Neural crest cell (in vitro differentiated cells): ENCODE results near the gene NPHP1. TPM values are rescaled to one million over a fixed set of nuclear protein-coding genes. Genes with fewer than 3 reads are reported as not detected.
"Not testable (repeated sequence)": the region's sequence is repeated elsewhere in the genome, so short reads cannot be mapped to it uniquely, and the experiment has no call there.

Source experiments
- DNase-seq: peaks from one replicate; pipeline ENCODE4 v3.0.0; 2021; ENCODE audit warnings: low read depth, mixed read lengths, low spot score
- H3K27ac Mint-ChIP-seq: one replicate; pipeline ENCODE4 v1.8.0; 2021; ENCODE audit warnings: mild to moderate bottlenecking, mixed read lengths; ENCODE audit not compliant: unreplicated experiment
- H3K27me3 Mint-ChIP-seq: 2 replicates; pipeline ENCODE4 v1.8.0; 2021; ENCODE audit warnings: low read depth, mild to moderate bottlenecking, mixed read lengths
- H3K36me3 Mint-ChIP-seq: 2 replicates; pipeline ENCODE4 v1.8.0; 2021; ENCODE audit warnings: low read depth, mild to moderate bottlenecking, mixed read lengths
- H3K4me1 Mint-ChIP-seq: 2 replicates; pipeline ENCODE4 v1.8.0; 2021; ENCODE audit warnings: mixed read lengths
- H3K4me3 Mint-ChIP-seq: one replicate; pipeline ENCODE4 v1.8.0; 2021; ENCODE audit warnings: mild to moderate bottlenecking, mixed read lengths
- H3K9me3 Mint-ChIP-seq: 2 replicates; pipeline ENCODE4 v1.8.0; 2021; ENCODE audit warnings: mixed read lengths
- long read RNA-seq: library from polyadenylated mRNA; unstranded; transcript quantifications from one replicate; pipeline ENCODE4 v2.0.0, GENCODE V29; 2020
- total RNA-seq: library from RNA; stranded (reverse); gene quantifications from 2 replicates; pipeline ENCODE4 v1.2.1, GENCODE V29; 2021
- TF ChIP-seq, protein P1 (sequence below): fragments of 200-600 bp; sonication (generic); conservative IDR thresholded peaks from 2 replicates; pipeline ENCODE4 v1.5.0; 2021; ENCODE audit warnings: antibody characterized with exemption, mild to moderate bottlenecking

NPHP1 gene
- total RNA-seq: 7.3 and 8.5 TPM in 2 replicates
- long read RNA-seq, partial matches to known transcripts: 1 of 15 reads
- long read RNA-seq, other reads (novel, unspliced or antisense): 11 of 15 reads

DNA sequence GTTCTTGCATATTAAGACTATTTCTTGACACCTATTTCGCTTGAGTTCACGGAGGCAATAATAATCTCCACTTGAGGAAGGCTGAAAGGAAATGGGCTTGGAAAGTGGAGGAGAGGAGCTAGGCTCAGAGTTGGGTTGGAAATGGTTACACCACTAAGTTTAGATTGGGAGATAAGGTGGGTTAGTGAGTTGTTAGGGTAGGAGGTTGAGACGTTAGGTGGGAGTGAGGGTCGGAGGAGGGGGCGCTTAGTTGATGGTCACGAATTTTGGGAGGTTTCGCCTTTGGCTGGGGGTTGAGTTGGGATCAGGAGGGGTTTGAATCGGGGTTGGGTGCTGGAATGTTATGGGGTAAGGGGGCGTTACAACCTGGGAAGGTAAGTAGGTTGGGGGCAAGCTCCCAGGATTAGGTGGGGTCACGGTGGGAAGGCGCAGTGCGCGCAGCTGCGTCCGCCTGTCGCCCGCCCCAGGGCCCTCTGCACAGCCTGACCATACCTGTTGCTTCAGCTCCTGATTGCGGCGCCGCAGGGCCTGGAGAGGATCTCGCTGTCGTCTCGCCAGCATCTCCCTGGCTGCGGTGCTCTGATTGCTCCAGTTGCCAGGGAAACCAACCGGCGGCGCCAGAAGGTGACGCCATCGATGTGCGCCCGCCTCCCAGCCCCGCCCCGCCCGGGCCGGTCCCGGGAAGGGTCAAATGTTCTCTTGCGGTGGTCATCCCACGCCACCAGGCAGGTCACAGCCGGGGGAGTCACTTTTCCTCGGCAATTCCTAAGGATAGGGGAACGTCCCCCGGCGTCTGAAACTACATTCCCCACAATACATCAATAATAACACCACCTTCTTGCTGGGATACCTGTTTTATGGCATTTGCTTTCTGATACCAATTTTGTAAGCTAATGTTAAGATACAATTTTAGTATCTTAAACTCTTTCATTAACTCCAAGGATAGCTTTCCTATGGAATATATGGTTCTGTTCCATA, at the start of gene NPHP1:
NPHP1 (minus strand) TSS at position 606 of the 978 bp plus-strand sequence; CDS start at position 561, 45 bp downstream.
- H3K4me1 Mint-ChIP-seq: peaks cover 18% of the 10 kb centered on the region
- peak; percentile 82 for DNase-seq
- H3K27ac Mint-ChIP-seq: peak within 1 kb of the TSS; percentile 98
- H3K9me3 Mint-ChIP-seq: no peaks in the 10 kb centered on the region
- peaks cover 2% of the 10 kb centered on the region for H3K36me3 Mint-ChIP-seq
- peak within 1 kb of the TSS; percentile 92 for H3K4me3 Mint-ChIP-seq
- H3K27me3 Mint-ChIP-seq: no peaks in the 10 kb centered on the region
- TF ChIP-seq, protein P1, sequence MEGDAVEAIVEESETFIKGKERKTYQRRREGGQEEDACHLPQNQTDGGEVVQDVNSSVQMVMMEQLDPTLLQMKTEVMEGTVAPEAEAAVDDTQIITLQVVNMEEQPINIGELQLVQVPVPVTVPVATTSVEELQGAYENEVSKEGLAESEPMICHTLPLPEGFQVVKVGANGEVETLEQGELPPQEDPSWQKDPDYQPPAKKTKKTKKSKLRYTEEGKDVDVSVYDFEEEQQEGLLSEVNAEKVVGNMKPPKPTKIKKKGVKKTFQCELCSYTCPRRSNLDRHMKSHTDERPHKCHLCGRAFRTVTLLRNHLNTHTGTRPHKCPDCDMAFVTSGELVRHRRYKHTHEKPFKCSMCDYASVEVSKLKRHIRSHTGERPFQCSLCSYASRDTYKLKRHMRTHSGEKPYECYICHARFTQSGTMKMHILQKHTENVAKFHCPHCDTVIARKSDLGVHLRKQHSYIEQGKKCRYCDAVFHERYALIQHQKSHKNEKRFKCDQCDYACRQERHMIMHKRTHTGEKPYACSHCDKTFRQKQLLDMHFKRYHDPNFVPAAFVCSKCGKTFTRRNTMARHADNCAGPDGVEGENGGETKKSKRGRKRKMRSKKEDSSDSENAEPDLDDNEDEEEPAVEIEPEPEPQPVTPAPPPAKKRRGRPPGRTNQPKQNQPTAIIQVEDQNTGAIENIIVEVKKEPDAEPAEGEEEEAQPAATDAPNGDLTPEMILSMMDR: no peak

DNA sequence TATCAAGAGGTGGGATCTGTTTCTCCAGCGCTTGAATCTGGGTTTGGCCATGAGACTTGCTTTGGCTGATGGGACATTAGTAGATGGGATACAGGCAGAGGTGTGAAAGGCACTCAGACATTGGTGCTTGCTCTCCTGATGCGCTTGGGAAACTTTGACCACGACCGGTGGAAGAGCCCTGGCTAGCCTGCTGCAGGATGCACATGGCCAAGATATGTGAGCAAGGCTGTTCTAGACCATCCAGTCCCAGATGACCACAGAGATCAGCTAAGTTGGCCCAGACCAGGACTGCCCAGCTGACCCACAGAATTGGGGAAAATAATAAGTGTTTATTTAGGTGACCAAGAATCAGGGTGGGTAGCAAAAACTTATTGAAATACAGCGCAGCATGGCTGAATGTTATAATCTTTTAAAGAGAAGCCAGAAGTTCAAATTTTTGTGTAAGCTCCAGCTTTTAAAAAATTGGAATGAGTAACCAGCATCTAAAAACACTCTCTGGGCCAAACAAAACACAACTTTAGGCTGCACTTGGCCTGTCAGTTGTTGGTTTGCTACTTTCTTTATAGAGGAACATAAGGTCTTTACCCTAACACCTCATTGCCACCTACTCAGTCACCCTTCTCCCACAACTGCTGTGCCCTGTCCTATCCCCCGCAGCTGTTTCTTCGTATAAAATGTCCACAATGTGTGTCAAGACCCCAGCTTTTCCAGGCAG, 43.4 kb upstream of the NPHP1 start:
- not testable (repeated sequence) for H3K4me3 Mint-ChIP-seq, H3K27ac Mint-ChIP-seq, H3K27me3 Mint-ChIP-seq, H3K9me3 Mint-ChIP-seq, H3K36me3 Mint-ChIP-seq, H3K4me1 Mint-ChIP-seq, DNase-seq

DNA sequence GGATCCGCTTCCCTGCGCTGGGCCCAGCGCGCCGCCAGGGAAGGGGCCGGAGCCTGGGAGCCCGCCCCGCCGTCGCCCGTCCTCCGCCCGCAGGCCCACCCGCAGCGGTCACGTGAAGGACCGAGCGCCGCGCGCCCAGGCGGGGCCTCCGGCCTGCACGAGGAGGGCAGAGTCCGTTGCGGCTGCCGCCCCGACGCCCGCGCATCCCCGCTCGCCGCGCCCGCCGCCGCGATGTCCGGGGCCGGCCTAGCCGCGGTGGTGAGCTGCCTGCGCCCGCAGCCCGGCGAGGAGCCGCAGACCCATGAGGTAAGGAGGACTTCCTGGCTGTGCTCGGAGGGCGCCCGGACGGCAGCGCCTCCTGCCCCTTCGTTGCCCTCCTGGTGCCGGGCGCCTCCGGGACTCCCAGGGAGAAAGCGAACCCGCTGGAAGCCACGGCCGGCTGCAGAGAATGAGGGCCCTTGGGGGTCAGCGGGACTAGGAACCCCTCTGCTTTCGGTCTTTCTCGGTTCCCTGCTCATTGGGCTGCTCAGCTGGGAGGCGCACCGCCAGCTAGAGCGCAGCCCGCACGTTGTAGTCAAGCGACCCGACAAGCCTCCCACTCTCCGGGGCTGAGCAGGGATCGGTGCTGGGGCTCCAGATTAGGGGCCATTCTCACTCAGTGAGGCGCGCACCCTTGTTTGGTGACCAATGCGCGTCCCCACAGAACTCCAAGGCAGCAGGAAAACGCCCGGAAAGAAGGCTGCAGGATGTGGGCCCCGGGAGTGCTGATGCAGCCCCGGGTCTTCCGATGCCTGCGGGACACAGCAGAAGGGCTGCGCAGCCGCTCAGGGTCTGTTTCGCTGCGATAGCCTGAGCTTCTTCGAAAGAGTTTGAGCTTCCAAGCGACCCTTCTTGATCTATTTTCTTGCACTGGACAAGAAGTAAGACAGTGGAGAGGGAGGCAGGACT, 40.9 kb upstream of the NPHP1 start:
- DNase-seq, H3K4me3 Mint-ChIP-seq, H3K27me3 Mint-ChIP-seq, H3K9me3 Mint-ChIP-seq, H3K4me1 Mint-ChIP-seq, H3K27ac Mint-ChIP-seq, H3K36me3 Mint-ChIP-seq: not testable (repeated sequence)

DNA sequence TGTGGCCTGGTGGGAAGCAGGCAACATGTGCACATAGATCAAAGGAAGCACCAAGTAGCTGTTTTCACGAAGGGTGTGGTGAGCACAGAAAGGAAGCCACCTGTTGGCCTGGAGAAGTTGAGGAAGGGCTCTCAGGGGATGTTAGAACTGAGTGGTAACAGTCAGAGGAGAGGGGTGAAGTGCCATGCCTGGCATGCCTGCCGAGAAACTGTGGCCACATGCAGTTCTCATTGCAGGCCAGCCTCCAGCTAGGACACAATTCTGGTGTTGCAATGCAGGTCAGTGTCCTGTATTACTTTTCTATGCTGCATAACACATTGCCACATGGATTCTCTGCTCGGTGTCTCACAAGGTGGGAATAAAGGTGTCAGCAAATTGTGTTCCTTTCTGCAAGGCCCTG, 38.5 kb upstream of the NPHP1 start:
- not testable (repeated sequence) for DNase-seq, H3K9me3 Mint-ChIP-seq, H3K27ac Mint-ChIP-seq, H3K36me3 Mint-ChIP-seq, H3K27me3 Mint-ChIP-seq, H3K4me3 Mint-ChIP-seq, H3K4me1 Mint-ChIP-seq

DNA sequence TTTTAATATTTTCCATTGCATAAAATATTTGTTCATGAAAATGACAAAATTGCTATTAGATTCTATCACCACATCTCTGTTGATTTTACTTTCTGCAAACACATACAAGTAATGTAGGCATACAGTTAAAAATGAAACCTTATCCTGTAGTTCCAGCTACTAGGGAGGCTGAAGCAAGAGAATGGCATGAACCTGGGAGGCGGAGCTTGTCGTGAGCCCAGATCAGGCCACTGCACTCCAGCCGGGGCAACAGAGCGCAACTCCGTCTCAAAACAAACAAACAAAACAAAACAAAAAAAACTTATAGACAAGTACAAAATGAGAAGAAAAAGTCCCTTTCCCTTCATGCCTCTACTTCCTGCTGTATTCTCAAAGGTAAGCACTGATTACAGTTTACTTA, 29.7 kb upstream of the NPHP1 start:
- not testable (repeated sequence) for H3K27me3 Mint-ChIP-seq, H3K27ac Mint-ChIP-seq, H3K4me1 Mint-ChIP-seq, H3K4me3 Mint-ChIP-seq, H3K9me3 Mint-ChIP-seq, DNase-seq, H3K36me3 Mint-ChIP-seq

DNA sequence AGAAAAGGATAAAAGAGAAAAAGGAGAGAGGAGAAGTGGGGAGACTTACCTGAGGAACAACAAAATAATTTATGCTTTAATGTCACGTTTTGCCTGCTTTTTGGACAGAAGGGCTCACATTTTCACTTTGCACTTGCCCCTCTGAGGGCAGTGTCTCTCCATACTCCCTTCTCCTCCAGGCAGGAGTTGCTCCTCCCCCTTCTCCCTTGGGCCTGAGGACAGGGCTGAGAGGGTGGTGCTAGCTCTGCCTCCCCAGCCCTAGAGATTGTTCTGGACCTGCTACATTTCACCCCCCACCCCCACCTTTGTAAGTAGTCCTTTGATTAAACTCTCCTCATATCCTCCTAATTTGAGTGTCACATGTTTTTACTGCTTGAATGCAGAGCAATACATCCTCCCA, 25.1 kb upstream of the NPHP1 start:
- H3K27ac Mint-ChIP-seq: not testable (repeated sequence)
- peaks cover 22% of the 10 kb centered on the region for H3K27me3 Mint-ChIP-seq

DNA sequence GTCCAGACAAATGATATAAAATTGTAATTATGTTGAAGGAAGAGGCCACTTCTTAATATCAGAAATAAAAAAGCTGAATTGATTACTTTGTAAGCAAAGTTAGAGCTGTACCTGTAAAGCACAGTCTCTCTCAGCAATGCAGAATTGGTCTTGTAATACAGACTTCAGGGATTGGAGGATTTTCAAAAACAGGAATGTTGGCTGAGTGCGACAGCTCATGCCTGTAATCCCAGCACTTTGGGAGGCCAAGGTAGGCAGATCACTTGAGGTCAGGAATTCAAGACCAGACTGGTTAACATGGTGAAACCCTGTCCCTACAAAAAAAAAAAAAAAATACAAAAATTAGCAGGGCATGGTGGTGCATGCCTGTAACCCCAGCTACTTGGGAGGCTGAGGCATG, 17.8 kb upstream of the NPHP1 start:
- H3K36me3 Mint-ChIP-seq, H3K27ac Mint-ChIP-seq, H3K4me3 Mint-ChIP-seq, H3K9me3 Mint-ChIP-seq, H3K4me1 Mint-ChIP-seq, DNase-seq: not testable (repeated sequence)
- peaks cover 39% of the 10 kb centered on the region for H3K27me3 Mint-ChIP-seq

More for the DNA sequence above, 25.1 kb upstream of the NPHP1 start:
- not testable (repeated sequence) for H3K36me3 Mint-ChIP-seq, DNase-seq, H3K4me3 Mint-ChIP-seq, H3K9me3 Mint-ChIP-seq, H3K4me1 Mint-ChIP-seq

DNA sequence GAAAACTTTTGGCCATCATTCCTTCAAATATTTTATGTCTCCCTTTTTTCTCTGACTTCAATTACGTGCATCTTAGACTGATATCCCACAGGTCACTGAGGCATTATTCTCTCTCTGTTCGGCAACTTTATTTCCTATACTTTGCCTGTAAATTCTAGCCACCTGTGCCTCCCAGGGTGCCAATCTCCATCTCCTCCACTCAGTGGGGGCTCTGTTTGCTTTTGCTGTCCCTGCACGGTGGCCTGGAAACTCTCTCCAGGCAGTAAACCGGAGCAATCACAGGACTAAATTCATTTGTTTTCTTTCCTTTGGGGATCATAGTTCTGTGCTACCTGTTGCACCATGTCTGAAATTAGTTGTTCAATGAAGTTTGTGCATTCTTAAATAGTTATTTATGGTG, 17.1 kb upstream of the NPHP1 start:
- Mint-ChIP-seq H3K9me3 (no peaks in the 10 kb centered on the region), H3K27ac (no peak overlapping the region), H3K4me3 (no peak overlapping the region), H3K4me1 (no peaks in the 10 kb centered on the region), H3K36me3 (no peaks in the 10 kb centered on the region), H3K27me3 (peaks cover 35% of the 10 kb centered on the region)
- DNase-seq: no peak
- TF ChIP-seq, protein P1: no peak
